Measurements from ENCODE around the gene SOX9. TPM values are rescaled to one million over a fixed set of nuclear protein-coding genes. Genes with fewer than 3 reads are reported as not detected.

SOX9 gene
- total and polyA plus RNA-seq, 9 of the 15 experiments (the other 6 are each of a cell fraction or from before 2014, with no cell fraction given), result 0.04 TPM; not detected in 8

GRCh38 chr17:72164158-72164739, 43.4 kb downstream of the SOX9 start:
- Histone ChIP-seq H3K9me1 (ENCODE audit: control insufficient read depth, insufficient read depth, low read length) (no peaks in the 10 kb centered on the region), H3K9ac (ENCODE audit: insufficient read depth in 1 of 2, low read depth in 2 of 2, low read length in 2 of 2) (no peak overlapping the region), H3K4me1 (replicated peaks in 1 of 2; ENCODE audit: control insufficient read depth in 2 of 2, insufficient read depth in 2 of 2, low read length in 2 of 2) (no peaks in the 10 kb centered on the region), H3K79me2 (ENCODE audit: control insufficient read depth, insufficient read depth, low read length) (no peaks in the 10 kb centered on the region), H3K36me3 (ENCODE audit: control insufficient read depth, insufficient read depth, low read length) (no peaks in the 10 kb centered on the region), H4K20me1 (replicated peaks; ENCODE audit: control insufficient read depth, insufficient read depth, low read length) (no peaks in the 10 kb centered on the region), H2AFZ (ENCODE audit: low read depth, low read length) (no peak overlapping the region), H3K9me3 (replicated peaks; ENCODE audit: control insufficient read depth, insufficient read depth, low read depth, low read length) (no peaks in the 10 kb centered on the region), H3K27ac (ENCODE audit: extremely low read depth, low read depth, low read length) (no peak overlapping the region), H3K27me3 (ENCODE audit: control insufficient read depth in 2 of 2, insufficient read depth in 2 of 2, low read length in 2 of 2) (no peaks in the 10 kb centered on the region), H3K4me2 (ENCODE audit: insufficient read depth, low read length) (no peak overlapping the region), H3K4me3 (no peak overlapping the region)
- BruUV-seq (replicated peaks), result no TSS peak
- TF ChIP-seq TCF15 (CRISPR knock-in tag; IDR thresholded peaks at IDR 0.05) (no peak), TFE3 (CRISPR knock-in tag; IDR thresholded peaks at IDR 0.05) (peak; percentile 1; the same call in 1 of the 2 replicates), ZBTB8A (IDR thresholded peaks at IDR 0.05; ENCODE audit: partially characterized antibody) (no peak), CEBPB (tag; IDR thresholded peaks at IDR 0.05) (0 out of 2 replicates have a peak, but pooled peaks have one; percentile 33), PRPF4 (IDR thresholded peaks at IDR 0.05; ENCODE audit: insufficient read depth, low read depth, low read length, poor library complexity, severe bottlenecking) (no peak), CEBPG (CRISPR knock-in tag; IDR thresholded peaks at IDR 0.05) (no peak), CEBPG (tag; conservative IDR thresholded peaks at IDR 0.05 in 1 of 2, IDR thresholded peaks at IDR 0.05 in 1 of 2) (peak in 1 of 2 experiments; percentile 87; a peak in 2 of 4 replicates), MAFK (IDR thresholded peaks at IDR 0.05; ENCODE audit: low read length) (no peak), ZNF507 (tag; conservative IDR thresholded peaks at IDR 0.05) (no peak)
- intact Hi-C loops (cut with micrococcal nuclease) (no loop called here), in situ Hi-C loops (cut with MboI) (no loop called here)
- FAIRE-seq, result no peak
- no peak for ATAC-seq
- WGBS (ENCODE audit: insufficient coverage, low coverage, missing lambda C conversion rate), result 4% methylated on average over 3 of the region's 3 CpGs
- CTCF ChIA-PET (ENCODE audit: low intra/inter-chr PET ratio), result no interaction called here
- POLR2A ChIA-PET, result interaction anchor here (0.5 kb wide), 1 partner anchor 1365 kb away, joined by 5 read pairs; no protein-coding TSS in a partner anchor
- DNase-seq (ENCODE audit: extremely low read depth in 1 of 4, low spot score in 3 of 4), result no peak

Measured in K562 (cell line).